Erythroblast (primary cell): ENCODE results near the gene VGLL1.
A peak's percentile ranks its signal among the peaks of the same experiment; 100 is the strongest.

ENCODE experiments used
- GATA1 ChIP-seq: IDR thresholded peaks from 2 replicates; pipeline ENCODE4 v1.6.1; 2011; ENCODE audit warnings: low read depth, mild to moderate bottlenecking, control low read depth, low read length, moderate library complexity
- POLR2A ChIP-seq: IDR thresholded peaks from 2 replicates; pipeline ENCODE4 v1.6.1; 2011; ENCODE audit warnings: mild to moderate bottlenecking, low read length

DNA sequence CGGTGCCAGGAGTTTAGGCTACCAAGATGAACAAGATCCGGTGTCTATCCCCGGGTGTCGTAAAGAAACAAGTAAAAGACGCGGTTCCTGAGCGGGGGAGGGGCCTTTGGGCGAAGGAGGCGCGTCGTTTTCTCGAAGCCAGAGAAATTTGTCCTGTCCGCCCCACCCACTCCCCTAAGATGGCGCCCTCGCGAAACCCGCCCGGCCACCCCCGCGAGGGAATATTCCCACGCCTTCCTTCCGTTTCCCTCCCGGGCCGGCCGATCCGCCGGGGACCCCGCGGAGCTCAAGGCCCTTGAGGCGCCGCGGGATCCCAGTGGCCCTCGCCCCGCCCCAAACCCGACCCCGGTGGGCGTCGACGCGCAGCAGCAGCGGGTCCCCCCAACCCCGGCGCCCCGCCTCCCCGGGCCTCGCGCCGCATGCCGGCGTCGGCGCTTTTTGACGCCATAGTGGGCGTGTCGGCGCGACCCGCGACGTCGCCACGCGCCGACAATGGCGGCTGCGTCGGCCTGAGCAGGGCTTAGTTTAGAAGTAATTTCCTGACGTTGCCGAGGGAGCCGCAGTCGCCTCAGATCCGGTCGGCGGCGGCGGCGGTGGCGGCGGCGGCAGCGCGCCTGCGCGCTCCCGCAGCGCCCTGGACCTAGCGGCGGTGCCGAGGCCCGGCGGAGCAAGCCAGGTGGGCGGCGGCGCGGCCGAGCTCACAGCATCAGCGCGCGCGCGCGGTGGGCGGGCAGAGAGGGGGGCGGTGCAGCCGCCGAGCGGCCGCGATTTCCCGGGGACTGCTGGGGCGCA, 35.1 kb upstream of the VGLL1 start:
- TF ChIP-seq POLR2A = peak; percentile 28
- TF ChIP-seq GATA1 = no peak
